ENCODE data around the gene EPN1.
"Not testable (repeated sequence)": the region's sequence is repeated elsewhere in the genome, so short reads cannot be mapped to it uniquely, and the experiment has no call there.

The EPN1 gene

GRCh38 chr19:55694656-55695491 is 19.8 kb downstream of the EPN1 start:
- no peak for DNase-seq

DNA sequence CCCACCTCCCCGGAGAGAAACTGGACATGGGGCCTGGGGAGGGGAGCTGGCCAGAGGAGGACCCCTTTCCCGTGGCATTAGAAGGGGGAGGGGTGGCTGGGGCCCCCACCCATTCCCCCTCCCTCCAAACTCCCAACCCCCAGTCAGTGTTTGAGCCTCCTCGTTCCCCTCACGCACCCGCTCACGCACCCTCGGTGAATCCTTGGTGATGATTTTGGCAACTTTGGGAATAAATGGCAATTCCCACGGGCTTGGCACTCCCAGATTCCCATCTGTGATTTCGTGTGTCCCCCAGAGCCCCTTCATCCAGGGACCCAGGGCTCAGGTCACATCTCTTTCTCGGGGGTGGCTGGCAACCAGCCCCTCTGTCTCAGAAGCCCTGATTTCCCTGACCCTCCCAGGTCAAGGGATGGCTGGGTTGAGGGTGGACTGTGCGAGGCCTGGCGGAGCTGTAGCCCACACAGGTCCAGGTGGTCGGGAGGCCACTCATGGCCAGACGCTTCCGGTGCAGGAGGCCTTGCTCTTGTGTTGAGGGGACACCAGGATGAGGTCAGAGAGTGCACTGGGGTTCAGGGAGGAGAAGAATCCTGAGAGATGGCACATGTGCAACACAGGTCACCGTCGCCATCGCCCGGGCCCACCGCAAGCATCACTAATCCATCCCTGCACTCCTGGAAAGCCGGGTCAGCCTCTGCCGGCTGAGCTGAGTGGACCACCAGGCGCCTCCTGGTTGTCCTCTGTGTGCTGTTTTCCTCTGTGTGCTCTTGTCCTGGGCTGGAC is 20.7 kb downstream of the EPN1 start:
- no peak for DNase-seq

DNA sequence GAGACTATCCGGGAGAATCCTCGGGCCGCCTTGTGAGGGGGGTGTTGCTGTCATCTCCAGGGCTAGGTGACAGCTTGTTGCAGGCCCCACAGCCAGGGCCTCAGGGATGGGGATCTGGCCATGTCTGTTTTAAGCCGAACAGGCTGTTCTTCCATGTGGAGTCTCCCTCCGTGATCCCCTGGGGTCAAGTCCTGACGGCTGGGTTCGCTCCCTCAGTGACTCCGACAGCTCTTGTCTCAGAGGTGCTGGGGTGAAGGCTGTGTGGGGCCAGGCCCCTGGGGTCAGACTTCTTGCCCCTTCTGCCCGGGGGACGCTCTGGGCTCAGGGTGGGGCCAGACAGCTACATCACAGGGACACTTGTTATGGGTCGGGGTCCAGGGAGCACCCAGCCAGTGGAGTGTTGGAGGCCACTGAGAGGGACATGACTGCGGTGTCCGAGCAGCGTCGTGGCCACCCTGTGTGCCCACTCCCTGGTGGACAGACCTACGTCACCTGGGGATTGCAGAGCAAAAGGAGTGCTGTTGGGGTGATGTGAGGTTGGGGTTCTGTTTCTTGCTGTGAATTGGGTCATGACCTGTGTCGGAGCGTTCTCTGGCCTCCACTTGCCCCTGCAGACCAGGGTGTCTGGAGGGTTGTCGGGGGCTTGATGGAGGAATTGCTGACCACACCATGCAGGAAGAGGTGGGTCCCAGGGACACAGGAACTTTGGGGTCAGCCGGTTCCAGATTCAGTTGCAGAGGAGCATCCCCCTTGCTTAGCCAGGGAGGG is 21.5 kb downstream of the EPN1 start:
- DNase-seq: no peak

DNA sequence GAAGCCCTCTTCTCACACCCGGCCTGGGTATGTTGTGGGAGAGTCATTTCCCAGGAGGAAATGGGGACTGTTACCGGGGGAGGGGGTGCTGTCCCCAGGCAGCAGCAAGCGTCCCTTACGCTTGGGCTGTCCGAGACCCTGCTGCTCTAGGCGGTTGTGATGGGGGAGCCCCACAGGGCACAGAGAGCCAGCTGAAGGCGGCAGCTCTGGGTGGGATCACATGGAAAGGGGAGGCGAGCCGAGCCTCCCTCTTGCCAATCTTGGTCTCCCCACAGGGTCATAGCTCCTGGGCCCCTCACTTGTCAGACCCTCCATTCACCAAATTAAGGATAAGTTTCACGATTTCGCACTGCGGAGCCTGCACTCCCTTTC is 22.0 kb downstream of the EPN1 start:
- no peak for DNase-seq

DNA sequence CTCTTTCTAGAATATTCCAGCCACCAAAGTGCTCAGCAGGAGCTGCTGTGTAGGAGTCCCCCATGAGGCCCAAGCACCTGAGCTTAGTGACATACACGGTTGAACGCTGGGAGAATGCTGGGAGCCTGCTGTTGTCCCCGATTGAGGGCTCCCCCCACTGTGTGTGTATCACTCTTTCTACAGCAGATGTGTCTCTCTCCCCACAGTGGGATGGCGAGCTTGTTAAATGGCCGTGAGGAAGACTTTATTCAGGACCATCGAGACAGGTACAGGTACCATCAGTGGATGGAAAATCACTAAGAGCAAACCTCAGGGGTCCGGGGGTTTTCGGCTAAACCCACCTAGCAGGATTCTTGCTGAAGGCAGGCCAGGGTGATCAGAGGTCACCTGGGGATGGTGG is 22.7 kb downstream of the EPN1 start:
- DNase-seq: no peak

DNA sequence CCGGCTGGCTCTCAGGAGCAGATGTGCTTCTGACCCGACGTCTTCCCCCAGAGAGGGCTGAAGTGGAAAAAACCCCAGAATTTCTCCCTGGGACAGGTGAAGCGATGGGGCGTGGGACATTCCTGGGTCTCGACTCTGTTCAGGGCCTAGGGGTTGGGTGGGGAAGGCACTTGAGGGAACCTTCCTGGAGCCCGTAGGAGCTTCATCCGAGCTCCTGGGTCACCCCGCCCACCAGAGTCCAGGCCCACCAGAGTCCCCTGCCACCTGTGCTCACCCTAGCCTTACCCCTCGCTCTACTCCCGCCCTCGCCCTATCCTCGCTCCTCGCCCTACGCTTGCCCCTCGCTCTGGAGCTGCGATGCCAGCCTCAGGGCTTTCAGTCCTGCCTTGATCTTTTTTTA is 23.2 kb downstream of the EPN1 start:
- DNase-seq: no peak

DNA sequence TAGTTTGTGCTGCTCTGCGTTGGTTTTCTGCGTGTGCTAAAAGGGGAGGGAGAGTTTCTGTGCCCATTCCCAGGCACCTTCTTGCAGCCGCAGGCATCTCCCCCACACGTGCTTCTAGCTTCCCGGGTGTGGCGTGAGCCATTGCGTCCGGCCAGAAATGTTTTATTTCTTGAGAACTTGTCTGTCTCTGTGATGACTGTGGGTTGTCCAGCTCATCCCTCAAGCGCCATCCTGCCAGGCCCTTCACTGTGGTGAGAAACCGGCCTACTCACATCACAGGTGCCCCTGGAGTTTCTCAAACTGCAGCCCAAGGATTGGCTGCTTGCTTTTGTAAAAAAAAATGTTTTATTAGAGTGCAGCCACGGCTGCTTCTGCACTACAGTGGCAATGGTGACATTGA is 24.2 kb downstream of the EPN1 start:
- no peak for DNase-seq

DNA sequence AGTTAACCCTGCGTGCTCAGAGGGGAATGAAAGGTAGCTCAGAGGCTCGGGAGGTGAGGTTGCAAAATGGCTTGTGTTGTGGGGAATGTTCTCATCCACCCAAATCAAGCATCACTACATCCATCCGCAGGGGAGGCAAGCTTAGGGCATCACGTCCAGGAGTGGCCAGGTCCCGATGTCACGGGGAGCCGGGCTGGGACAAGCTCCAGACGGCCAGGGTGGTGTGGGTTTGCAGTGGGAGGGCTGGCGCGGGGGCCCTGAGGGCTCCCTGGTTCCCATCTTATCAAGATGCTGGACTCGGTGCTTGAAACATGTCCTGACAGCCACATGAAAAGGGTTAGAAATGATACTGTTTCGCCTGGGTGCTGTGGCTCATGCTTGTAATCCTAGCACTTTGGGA is 25.8 kb downstream of the EPN1 start:
- no peak for DNase-seq

- no peak for DNase-seq
These were observed 27.2 kb downstream of the EPN1 start for GRCh38 chr19:55702131-55702627.

- DNase-seq: peak; percentile 31
These were observed 28.8 kb downstream of the EPN1 start for GRCh38 chr19:55703790-55704215.

GRCh38 chr19:55704494-55705245 is 29.6 kb downstream of the EPN1 start:
- DNase-seq: no peak

GRCh38 chr19:55705972-55706371 is 30.9 kb downstream of the EPN1 start:
- no peak for DNase-seq

- DNase-seq: no peak
These were observed 36.7 kb downstream of the EPN1 start for GRCh38 chr19:55711719-55712118.

- DNase-seq: no peak
These were observed 38.0 kb downstream of the EPN1 start for GRCh38 chr19:55712804-55713631.

DNA sequence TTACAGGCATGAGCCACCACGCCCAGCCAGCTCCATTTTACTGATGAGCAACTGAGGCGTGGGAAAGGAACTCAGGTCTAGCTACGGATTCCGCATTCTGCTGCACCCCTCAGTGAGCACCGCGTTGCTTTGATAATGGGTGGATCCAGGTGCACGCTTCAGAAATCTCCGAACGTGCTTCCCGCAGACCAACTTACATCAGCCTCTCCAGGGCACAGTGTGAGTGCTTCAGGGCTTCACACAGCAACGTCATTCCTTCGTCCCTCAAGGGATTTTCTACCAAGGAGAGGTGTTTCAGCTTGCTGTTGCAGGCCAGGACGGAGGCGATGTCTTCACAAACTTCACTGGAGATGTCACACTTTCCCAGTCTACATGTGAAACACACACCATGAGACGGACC is 41.5 kb downstream of the EPN1 start:
- DNase-seq: no peak

- no peak for DNase-seq
These were observed 42.2 kb downstream of the EPN1 start for GRCh38 chr19:55717251-55717650.

DNA sequence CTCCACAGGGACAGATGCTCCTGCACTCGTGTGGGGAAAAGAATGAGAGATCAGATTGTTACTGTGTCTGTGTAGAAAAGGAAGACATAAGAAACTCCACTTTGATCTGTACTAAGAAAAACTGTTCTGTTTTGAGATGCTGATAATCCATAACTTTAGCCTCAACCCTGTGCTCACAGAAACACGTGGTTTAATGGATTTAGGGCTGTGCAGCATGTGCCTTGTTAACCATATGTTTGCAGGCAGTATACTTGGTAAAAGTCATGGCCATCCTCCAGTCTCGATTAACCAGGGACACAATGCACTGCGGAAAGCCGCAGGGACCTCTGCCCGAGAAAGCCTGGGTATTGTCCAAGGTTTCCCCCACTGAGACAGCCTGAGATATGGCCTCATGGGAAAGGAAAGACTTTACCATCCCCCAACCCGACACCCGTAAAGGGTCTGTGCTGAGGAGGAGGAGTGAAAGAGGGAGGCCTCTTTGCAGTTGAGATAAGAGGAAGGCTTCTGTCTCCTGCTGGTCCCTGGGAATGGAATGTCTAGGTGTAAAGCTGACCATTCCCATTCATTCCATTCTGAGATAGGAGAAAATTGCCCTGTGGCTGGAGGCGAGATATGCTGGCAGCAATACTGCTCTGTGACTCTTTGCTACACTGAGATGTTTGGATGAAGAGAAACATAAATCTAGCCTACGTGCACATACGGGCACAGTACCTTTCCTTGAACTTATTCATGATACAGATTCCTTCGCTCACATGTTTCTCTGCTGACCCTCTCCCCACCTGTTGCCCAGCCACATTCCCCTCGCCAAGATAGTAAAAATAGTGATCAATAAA is 43.1 kb downstream of the EPN1 start:
- DNase-seq: not testable (repeated sequence)

GRCh38 chr19:55720214-55720746 is 45.3 kb downstream of the EPN1 start:
- no peak for DNase-seq

- no peak for DNase-seq
These were observed 45.8 kb downstream of the EPN1 start for GRCh38 chr19:55720801-55721200.

GRCh38 chr19:55723491-55723890 is 48.5 kb downstream of the EPN1 start:
- no peak for DNase-seq

Data from suppressor macrophage treated with lipopolysaccharide for 4 hours (primary cell).